Smooth muscle cell of trachea (primary cell): ENCODE measurements around the gene FADS3. TPM values are rescaled to one million over a fixed set of nuclear protein-coding genes. Genes with fewer than 3 reads are reported as not detected.

ENCODE experiments used
- total RNA-seq: library from RNA; depleted of rRNA; stranded (reverse); fragments of >200 nt; gene quantifications from 2 replicates; pipeline ENCODE4 v1.2.1, GENCODE V29; 2014

Gene FADS3, protein sequence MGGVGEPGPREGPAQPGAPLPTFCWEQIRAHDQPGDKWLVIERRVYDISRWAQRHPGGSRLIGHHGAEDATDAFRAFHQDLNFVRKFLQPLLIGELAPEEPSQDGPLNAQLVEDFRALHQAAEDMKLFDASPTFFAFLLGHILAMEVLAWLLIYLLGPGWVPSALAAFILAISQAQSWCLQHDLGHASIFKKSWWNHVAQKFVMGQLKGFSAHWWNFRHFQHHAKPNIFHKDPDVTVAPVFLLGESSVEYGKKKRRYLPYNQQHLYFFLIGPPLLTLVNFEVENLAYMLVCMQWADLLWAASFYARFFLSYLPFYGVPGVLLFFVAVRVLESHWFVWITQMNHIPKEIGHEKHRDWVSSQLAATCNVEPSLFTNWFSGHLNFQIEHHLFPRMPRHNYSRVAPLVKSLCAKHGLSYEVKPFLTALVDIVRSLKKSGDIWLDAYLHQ
- 41.2 and 173 TPM in 2 replicates for total RNA-seq

DNA sequence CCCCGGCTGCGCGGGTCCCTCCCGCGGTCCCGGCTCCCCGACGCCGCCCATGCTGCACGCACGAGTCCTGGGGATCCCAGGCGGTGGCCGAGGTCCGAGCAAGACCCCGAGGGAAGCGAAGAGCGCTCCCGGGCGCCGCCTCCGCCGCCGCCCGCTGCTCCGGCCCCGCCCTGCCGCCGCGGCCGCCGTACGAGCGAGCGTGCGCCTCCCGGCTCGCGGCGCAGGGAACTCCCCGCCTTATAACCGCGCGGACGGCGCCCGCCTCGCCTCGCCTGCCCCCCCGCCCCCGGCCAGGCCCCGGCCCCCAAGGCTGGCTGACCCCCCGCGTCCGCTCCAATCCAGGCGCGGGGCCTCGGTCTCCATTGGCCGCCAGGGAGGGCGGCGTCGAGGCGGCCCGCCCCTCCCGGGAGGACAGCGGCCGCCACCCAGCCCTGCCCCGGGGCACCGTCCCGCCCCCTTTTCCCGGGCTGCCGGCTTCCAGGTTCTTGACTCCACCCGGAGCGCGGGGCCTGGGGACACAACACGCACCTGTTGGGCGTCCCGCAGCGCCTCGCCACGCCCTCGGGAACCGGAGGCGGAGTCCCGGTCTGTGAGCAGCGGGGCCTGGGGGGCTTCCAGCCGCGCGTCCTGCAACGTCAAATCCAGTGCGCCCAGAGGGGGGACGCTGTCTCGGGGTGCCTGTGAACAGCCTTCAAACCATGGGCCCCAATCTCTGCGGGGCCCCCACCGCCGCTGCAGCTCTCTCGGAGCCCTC, at the start of gene FADS3:
TSS of gene FADS3 (minus strand) at position 215 of the 754 bp plus-strand sequence. CDS start at position 51, 164 bp downstream.

GRCh38 chr11:61917334-61918109, 26.2 kb upstream of the FADS3 start, which contains the start of gene RAB3IL1:
TSS of gene RAB3IL1 (minus strand) at chr11:61917566. CDS start at chr11:61917367, 199 bp downstream.

GRCh38 chr11:61827571-61828378, 63.6 kb downstream of the FADS3 start, which contains the start of gene FADS2:
TSS of gene FADS2 (plus strand) at chr11:61828300. CDS start at chr11:61828391, 91 bp downstream.

Other genes starting within 250 kb of the FADS3 start
- 2.2 and 4.8 TPM in 2 replicates for gene DAGLA, start 211.2 kb downstream of the FADS3 start, total RNA-seq
- 0.15 and 0.17 TPM in 2 replicates for gene MYRF, start 138.9 kb downstream of the FADS3 start, total RNA-seq
- 42.3 and 63.2 TPM in 2 replicates for gene TMEM258, start 98.9 kb downstream of the FADS3 start, total RNA-seq
- 4.1 and 25.2 TPM in 2 replicates for gene FEN1, start 98.6 kb downstream of the FADS3 start, total RNA-seq
- gene FADS1, start 74.5 kb downstream of the FADS3 start, total RNA-seq: 112 and 128 TPM in 2 replicates
- 349 and 427 TPM in 2 replicates for gene FADS2, start 63.2 kb downstream of the FADS3 start, total RNA-seq
- gene RAB3IL1, start 26.0 kb upstream of the FADS3 start, total RNA-seq: 19.2 and 30.6 TPM in 2 replicates
- 3.2 and 13.1 TPM in 2 replicates for gene BEST1, start 58.8 kb upstream of the FADS3 start, total RNA-seq
- gene FTH1, start 76.1 kb upstream of the FADS3 start, total RNA-seq: 2,813 and 3,530 TPM in 2 replicates
- 15.2 and 29.1 TPM in 2 replicates for gene INCENP, start 232.5 kb upstream of the FADS3 start, total RNA-seq